ENCODE data around the gene PRKCH. TPM values are rescaled to one million over a fixed set of nuclear protein-coding genes. Genes with fewer than 3 reads are reported as not detected.

The PRKCH gene
- total and polyA plus RNA-seq, 2 experiments from 2014 or later: 7.1 to 11.2 TPM

DNA sequence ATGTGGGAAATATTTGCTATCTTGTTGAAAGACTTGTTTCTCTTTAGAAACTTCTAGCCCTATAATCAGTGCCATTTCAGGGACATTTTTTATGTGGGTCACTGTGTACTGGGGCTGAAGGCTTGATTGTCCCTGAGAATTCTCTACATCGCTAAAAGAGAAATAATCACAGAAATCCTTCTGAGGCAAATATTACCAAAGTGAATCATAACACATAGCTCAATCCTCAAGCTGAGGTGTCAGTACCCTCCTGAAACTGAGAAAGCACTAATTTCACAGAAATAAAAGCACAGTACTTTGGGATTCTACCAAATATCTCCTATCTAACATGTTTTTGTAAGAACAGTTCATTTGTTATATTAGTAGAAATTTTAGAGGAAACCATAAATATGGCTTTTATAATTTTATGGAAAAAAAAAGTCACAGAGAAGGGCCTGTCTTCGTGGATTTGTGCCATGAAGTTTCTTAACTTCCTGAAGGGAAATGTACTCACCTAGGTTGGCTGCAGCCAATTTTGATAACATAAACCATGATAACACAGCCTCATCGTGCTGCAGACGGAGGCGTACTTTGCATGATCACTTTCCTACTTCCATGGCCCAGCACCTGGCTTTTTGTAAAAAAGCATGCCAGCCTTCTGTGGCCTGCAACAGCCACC is 210.2 kb downstream of the PRKCH start:
- Histone ChIP-seq H4K20me1 (ENCODE audit: insufficient read depth, poor library complexity, severe bottlenecking) (no peaks in the 10 kb centered on the region), H3K4me3 (no peak overlapping the region), H3K27ac (no peak overlapping the region), H3K79me2 (no peaks in the 10 kb centered on the region), H3K4me1 (ENCODE audit: insufficient read depth) (peaks cover 17% of the 10 kb centered on the region), H3K9me3 (ENCODE audit: low read depth) (no peaks in the 10 kb centered on the region), H2AFZ (no peak overlapping the region), H3K27me3 (no peaks in the 10 kb centered on the region), H3K4me2 (no peak overlapping the region), H3K36me3 (replicated peaks; ENCODE audit: insufficient read depth, low read depth) (no peaks in the 10 kb centered on the region), H3K9me2 (replicated peaks; ENCODE audit: insufficient read depth) (no peaks in the 10 kb centered on the region)
- 72% methylated on average over 5 of the region's 5 CpGs for WGBS (ENCODE audit: low lambda C conversion rate, missing lambda C conversion rate)
- TF ChIP-seq EZH2phosphoT487 (IDR thresholded peaks at IDR 0.05; ENCODE audit: low read depth, severe bottlenecking, unreplicated experiment) (no peak), EZH2 (IDR thresholded peaks at IDR 0.05; ENCODE audit: borderline replicate concordance) (no peak)
- TF ChIP-seq, protein P1, sequence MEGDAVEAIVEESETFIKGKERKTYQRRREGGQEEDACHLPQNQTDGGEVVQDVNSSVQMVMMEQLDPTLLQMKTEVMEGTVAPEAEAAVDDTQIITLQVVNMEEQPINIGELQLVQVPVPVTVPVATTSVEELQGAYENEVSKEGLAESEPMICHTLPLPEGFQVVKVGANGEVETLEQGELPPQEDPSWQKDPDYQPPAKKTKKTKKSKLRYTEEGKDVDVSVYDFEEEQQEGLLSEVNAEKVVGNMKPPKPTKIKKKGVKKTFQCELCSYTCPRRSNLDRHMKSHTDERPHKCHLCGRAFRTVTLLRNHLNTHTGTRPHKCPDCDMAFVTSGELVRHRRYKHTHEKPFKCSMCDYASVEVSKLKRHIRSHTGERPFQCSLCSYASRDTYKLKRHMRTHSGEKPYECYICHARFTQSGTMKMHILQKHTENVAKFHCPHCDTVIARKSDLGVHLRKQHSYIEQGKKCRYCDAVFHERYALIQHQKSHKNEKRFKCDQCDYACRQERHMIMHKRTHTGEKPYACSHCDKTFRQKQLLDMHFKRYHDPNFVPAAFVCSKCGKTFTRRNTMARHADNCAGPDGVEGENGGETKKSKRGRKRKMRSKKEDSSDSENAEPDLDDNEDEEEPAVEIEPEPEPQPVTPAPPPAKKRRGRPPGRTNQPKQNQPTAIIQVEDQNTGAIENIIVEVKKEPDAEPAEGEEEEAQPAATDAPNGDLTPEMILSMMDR (IDR thresholded peaks at IDR 0.05; ENCODE audit: poor library complexity): no peak
- no peak for DNase-seq (ENCODE audit: low spot score)

DNA sequence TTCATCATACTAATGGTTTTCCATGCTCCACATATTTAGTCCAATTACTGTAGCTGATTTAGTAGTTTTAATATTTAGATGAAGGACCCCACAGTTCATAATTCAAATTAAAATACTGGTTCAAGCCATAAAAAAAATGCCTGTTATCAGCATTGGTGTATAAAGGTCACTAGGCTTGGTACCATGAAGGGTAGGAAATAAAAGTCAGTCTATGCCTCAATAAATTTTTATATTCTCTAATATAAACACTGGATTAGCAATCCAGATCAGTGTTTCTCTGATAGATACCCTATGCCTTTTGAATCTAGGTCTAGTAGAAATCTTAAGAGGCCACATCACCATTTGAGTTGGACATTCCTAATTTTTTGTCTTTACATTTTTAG is 210.7 kb downstream of the PRKCH start:
- no peak overlapping the region for H2AFZ ChIP-seq
- no peaks in the 10 kb centered on the region for H3K9me3 ChIP-seq (ENCODE audit: low read depth)
- H3K4me3 ChIP-seq: no peak overlapping the region
- TF ChIP-seq, protein P1 (IDR thresholded peaks at IDR 0.05; ENCODE audit: poor library complexity): no peak
- TF ChIP-seq EZH2 (IDR thresholded peaks at IDR 0.05; ENCODE audit: borderline replicate concordance) (no peak), EZH2phosphoT487 (IDR thresholded peaks at IDR 0.05; ENCODE audit: low read depth, severe bottlenecking, unreplicated experiment) (no peak)
- no peaks in the 10 kb centered on the region for H3K36me3 ChIP-seq (replicated peaks; ENCODE audit: insufficient read depth, low read depth)
- H3K4me2 ChIP-seq: no peak overlapping the region
- no peak for DNase-seq (ENCODE audit: low spot score)
- no peaks in the 10 kb centered on the region for H3K27me3 ChIP-seq
- no peaks in the 10 kb centered on the region for H3K79me2 ChIP-seq
- peaks cover 17% of the 10 kb centered on the region for H3K4me1 ChIP-seq (ENCODE audit: insufficient read depth)
- no peak overlapping the region for H3K27ac ChIP-seq
- H4K20me1 ChIP-seq (ENCODE audit: insufficient read depth, poor library complexity, severe bottlenecking): no peaks in the 10 kb centered on the region
- no peaks in the 10 kb centered on the region for H3K9me2 ChIP-seq (replicated peaks; ENCODE audit: insufficient read depth)

DNA sequence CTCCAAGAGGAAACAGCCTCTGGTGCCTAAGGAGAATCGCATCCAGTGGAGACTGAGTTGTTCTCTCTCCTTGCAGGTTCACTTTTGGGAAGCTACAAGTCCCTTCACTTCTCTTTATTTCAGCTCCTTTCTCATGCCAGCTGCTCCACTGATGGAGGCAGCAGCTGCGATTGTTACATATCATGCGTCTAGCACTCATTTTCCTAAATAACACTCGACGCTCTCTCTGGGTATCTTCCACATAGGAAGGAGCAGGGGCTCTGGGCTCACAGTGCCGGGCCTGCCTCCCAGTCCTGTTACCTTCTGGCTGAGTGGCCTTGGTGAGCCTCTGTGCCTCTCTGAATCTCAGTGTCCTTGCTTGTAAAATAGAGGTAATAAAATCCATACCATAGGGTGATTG is 211.4 kb downstream of the PRKCH start:
- H3K27ac ChIP-seq: no peak overlapping the region
- WGBS (ENCODE audit: low lambda C conversion rate, missing lambda C conversion rate): 84% methylated on average over 6 of the region's 6 CpGs
- H3K27me3 ChIP-seq: no peaks in the 10 kb centered on the region
- H4K20me1 ChIP-seq (ENCODE audit: insufficient read depth, poor library complexity, severe bottlenecking): no peaks in the 10 kb centered on the region
- peaks cover 15% of the 10 kb centered on the region for H3K4me1 ChIP-seq (ENCODE audit: insufficient read depth)
- H3K4me3 ChIP-seq: no peak overlapping the region
- no peak overlapping the region for H2AFZ ChIP-seq
- no peak for DNase-seq (ENCODE audit: low spot score)
- TF ChIP-seq, protein P1 (IDR thresholded peaks at IDR 0.05; ENCODE audit: poor library complexity): no peak
- TF ChIP-seq EZH2phosphoT487 (IDR thresholded peaks at IDR 0.05; ENCODE audit: low read depth, severe bottlenecking, unreplicated experiment) (no peak), EZH2 (IDR thresholded peaks at IDR 0.05; ENCODE audit: borderline replicate concordance) (no peak)
- no peaks in the 10 kb centered on the region for H3K79me2 ChIP-seq
- H3K9me3 ChIP-seq (ENCODE audit: low read depth): no peaks in the 10 kb centered on the region
- no peaks in the 10 kb centered on the region for H3K9me2 ChIP-seq (replicated peaks; ENCODE audit: insufficient read depth)
- no peak overlapping the region for H3K4me2 ChIP-seq
- H3K36me3 ChIP-seq (replicated peaks; ENCODE audit: insufficient read depth, low read depth): no peaks in the 10 kb centered on the region

Measured in hepatocyte (in vitro differentiated cells).